ENCODE results near the gene EML6. TPM values are rescaled to one million over a fixed set of nuclear protein-coding genes. Genes with fewer than 3 reads are reported as not detected.

Gene EML6
- total RNA-seq, 1 donor from 2014 or later: 0.39 TPM

DNA sequence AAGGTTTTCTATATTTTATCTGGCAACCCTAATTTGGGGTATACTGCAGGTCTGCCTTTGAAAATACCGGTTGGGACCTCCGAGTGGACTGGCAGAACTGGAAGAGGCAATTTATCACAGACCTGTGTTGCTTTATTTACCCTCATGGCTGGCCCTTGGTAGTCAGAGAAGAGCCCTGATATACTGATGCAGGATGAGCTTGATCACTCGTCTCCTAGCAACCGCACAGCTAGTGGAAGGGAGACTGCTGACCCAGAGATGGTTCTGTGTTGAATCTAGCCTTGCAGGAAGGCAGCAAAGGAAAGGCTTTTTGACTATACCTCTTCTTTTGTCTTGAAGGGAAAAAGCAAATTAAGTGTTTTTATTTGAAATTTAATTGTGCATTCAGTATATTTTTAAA is 154.7 kb downstream of the EML6 start:
- Histone ChIP-seq H3K79me2 (ENCODE audit: low read depth) (no peaks in the 10 kb centered on the region), H4K20me1 (ENCODE audit: low read depth) (no peaks in the 10 kb centered on the region), H2AFZ (replicated peaks) (no peak overlapping the region), H3K9me3 (ENCODE audit: low read depth) (no peaks in the 10 kb centered on the region), H3F3A (ENCODE audit: low read depth) (no peaks in the 10 kb centered on the region), H3K36me3 (no peaks in the 10 kb centered on the region), H3K9ac (no peak overlapping the region), H3K27ac (no peak overlapping the region), H3K4me2 (no peak overlapping the region), H3K4me3 (no peak overlapping the region), H3K27me3 (no peaks in the 10 kb centered on the region), H3K4me1 (no peaks in the 10 kb centered on the region)
- H3K9me3 Mint-ChIP-seq: no peaks in the 10 kb centered on the region
- DNase-seq (ENCODE audit: low spot score): no peak
- H3K27ac Mint-ChIP-seq: no peak overlapping the region
- no peak overlapping the region for H3K4me3 Mint-ChIP-seq
- H3K36me3 Mint-ChIP-seq: no peaks in the 10 kb centered on the region
- TF ChIP-seq EZH2 (IDR thresholded peaks at IDR 0.05) (no peak), EZH2phosphoT487 (IDR thresholded peaks at IDR 0.05) (no peak), CTCF (IDR thresholded peaks at IDR 0.05) (no peak)
- H3K4me1 Mint-ChIP-seq: peaks cover 10% of the 10 kb centered on the region
- no peaks in the 10 kb centered on the region for H3K27me3 Mint-ChIP-seq (ENCODE audit: insufficient read depth, low read depth)

DNA sequence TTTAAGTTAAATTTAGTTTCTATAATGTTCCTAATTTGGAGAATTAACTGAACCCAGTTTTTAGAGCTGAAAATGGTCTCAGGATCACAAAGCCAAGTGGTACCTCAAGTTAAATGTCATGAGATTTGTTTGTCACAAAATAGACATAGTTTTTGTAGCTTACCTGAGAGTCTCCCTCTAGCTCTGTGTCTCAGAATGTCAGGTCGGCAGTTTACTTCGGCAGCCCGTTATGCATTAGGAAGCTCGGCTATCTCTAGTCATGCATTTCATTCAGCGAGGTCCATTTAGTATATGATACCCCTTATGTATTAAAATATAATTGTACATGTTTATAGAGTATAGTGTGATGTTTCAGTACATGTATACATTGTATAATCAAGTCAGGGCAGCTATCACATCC is 155.6 kb downstream of the EML6 start:
- Histone ChIP-seq H3K27ac (no peak overlapping the region), H3K4me3 (no peak overlapping the region), H3K79me2 (ENCODE audit: low read depth) (no peaks in the 10 kb centered on the region), H3K4me1 (no peaks in the 10 kb centered on the region), H3K36me3 (no peaks in the 10 kb centered on the region), H3K27me3 (no peaks in the 10 kb centered on the region), H3K9me3 (ENCODE audit: low read depth) (no peaks in the 10 kb centered on the region), H4K20me1 (ENCODE audit: low read depth) (no peaks in the 10 kb centered on the region), H2AFZ (replicated peaks) (no peak overlapping the region), H3K9ac (no peak overlapping the region), H3K4me2 (no peak overlapping the region), H3F3A (ENCODE audit: low read depth) (no peaks in the 10 kb centered on the region)
- Mint-ChIP-seq H3K27me3 (ENCODE audit: insufficient read depth, low read depth) (peaks cover 2% of the 10 kb centered on the region), H3K4me3 (no peak overlapping the region), H3K4me1 (peaks cover 10% of the 10 kb centered on the region), H3K9me3 (no peaks in the 10 kb centered on the region), H3K36me3 (no peaks in the 10 kb centered on the region), H3K27ac (no peak overlapping the region)
- no peak for TF ChIP-seq EZH2phosphoT487 (IDR thresholded peaks at IDR 0.05)
- no peak for TF ChIP-seq EZH2 (IDR thresholded peaks at IDR 0.05)
- TF ChIP-seq CTCF (IDR thresholded peaks at IDR 0.05): no peak
- DNase-seq (ENCODE audit: low spot score): no peak

- H3K4me3 Mint-ChIP-seq: no peak overlapping the region
- no peak overlapping the region for H3K27ac Mint-ChIP-seq
Observed at GRCh38 chr2:54879598-54880332, 156.3 kb downstream of the EML6 start.

More at GRCh38 chr2:54879598-54880332, 156.3 kb downstream of the EML6 start:
- H3K4me3 ChIP-seq: no peak overlapping the region
- H3K4me1 ChIP-seq: no peaks in the 10 kb centered on the region
- H2AFZ ChIP-seq (replicated peaks): no peak overlapping the region
- H3F3A ChIP-seq (ENCODE audit: low read depth): no peaks in the 10 kb centered on the region
- H4K20me1 ChIP-seq (ENCODE audit: low read depth): no peaks in the 10 kb centered on the region
- no peaks in the 10 kb centered on the region for H3K79me2 ChIP-seq (ENCODE audit: low read depth)
- H3K27me3 Mint-ChIP-seq (ENCODE audit: insufficient read depth, low read depth): peaks cover 2% of the 10 kb centered on the region
- H3K36me3 Mint-ChIP-seq: no peaks in the 10 kb centered on the region
- no peak for TF ChIP-seq EZH2phosphoT487 (IDR thresholded peaks at IDR 0.05)
- no peak for TF ChIP-seq EZH2 (IDR thresholded peaks at IDR 0.05)
- no peak for TF ChIP-seq CTCF (IDR thresholded peaks at IDR 0.05)
- H3K4me1 Mint-ChIP-seq: peaks cover 10% of the 10 kb centered on the region
- H3K27ac ChIP-seq: no peak overlapping the region
- H3K4me2 ChIP-seq: no peak overlapping the region
- H3K27me3 ChIP-seq: no peaks in the 10 kb centered on the region
- no peaks in the 10 kb centered on the region for H3K9me3 Mint-ChIP-seq
- no peak overlapping the region for H3K9ac ChIP-seq
- no peaks in the 10 kb centered on the region for H3K9me3 ChIP-seq (ENCODE audit: low read depth)
- H3K36me3 ChIP-seq: no peaks in the 10 kb centered on the region
- DNase-seq (ENCODE audit: low spot score): no peak
